Measurements from ENCODE around the gene MYOG. TPM values are rescaled to one million over a fixed set of nuclear protein-coding genes. Genes with fewer than 3 reads are reported as not detected.

Gene MYOG
- total RNA-seq, 5 donors from 2014 or later (not counting 1 experiment from before 2014, with no cell fraction given), result not detected

DNA sequence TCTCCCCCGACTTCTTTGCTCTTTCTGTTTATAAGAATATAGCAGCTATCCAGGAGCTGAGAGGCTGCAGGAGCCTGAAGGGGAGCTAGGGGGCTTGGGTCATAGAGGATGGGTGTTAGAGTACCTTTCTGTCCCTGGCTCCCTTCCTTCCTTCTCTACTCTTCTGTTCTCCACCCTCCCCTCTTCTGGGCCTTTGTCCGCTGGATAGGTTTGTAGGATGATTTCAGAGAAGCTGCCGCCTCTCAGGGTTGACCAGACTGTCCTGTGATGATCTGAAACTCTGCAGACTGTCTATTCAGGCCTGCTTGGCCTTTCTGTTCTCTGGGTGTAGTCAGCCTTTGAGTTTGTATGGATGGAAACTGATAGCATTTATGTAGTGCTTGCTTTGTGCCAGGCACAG lies 33.2 kb downstream of the MYOG start:
- H3K27me3 ChIP-seq (replicated peaks in 1 of 2; ENCODE audit: control insufficient read depth in 2 of 2, extremely low read depth in 1 of 2, insufficient read depth in 2 of 2, low read length in 1 of 2), result peaks cover 0 to 34% of the 10 kb centered on the region in 2 experiments
- H3K4me3 ChIP-seq (ENCODE audit: control insufficient read depth in 1 of 2, extremely low read depth in 1 of 2, low read length in 1 of 2), result no peak overlapping the region
- H3K36me3 Mint-ChIP-seq, result peaks cover 3% of the 10 kb centered on the region
- H3K27ac Mint-ChIP-seq, result no peak overlapping the region
- H3K4me1 ChIP-seq (ENCODE audit: control insufficient read depth in 1 of 2, extremely low read depth in 1 of 2, insufficient read depth in 2 of 2, low read length in 2 of 2), result no peaks in the 10 kb centered on the region
- ATAC-seq (replicated peaks in 1 of 4) (no peak), DNase-seq (no peak)
- H3K36me3 ChIP-seq (ENCODE audit: control insufficient read depth in 2 of 2, extremely low read depth in 1 of 2, insufficient read depth in 1 of 2, low read length in 1 of 2), result no peaks in the 10 kb centered on the region
- peaks cover 8 to 28% of the 10 kb centered on the region in 2 donors for H3K27me3 Mint-ChIP-seq
- no peaks in the 10 kb centered on the region for H3K9me3 ChIP-seq
- no peaks in the 10 kb centered on the region for H3K9me3 Mint-ChIP-seq
- H3K4me1 Mint-ChIP-seq, result no peaks in the 10 kb centered on the region
- ChIA-PET POLR2A (interaction anchor here in 1 of 2 donors (0.7 kb wide), 1 partner anchor 311 kb away, joined by 4 read pairs; no protein-coding TSS in a partner anchor), CTCF (no interaction called here)
- no peak overlapping the region for H3K27ac ChIP-seq (ENCODE audit: low read length)
- 83% methylated on average over 1 of the region's 3 CpGs for WGBS (ENCODE audit: insufficient coverage)
- H3K4me3 Mint-ChIP-seq, result no peak overlapping the region

DNA sequence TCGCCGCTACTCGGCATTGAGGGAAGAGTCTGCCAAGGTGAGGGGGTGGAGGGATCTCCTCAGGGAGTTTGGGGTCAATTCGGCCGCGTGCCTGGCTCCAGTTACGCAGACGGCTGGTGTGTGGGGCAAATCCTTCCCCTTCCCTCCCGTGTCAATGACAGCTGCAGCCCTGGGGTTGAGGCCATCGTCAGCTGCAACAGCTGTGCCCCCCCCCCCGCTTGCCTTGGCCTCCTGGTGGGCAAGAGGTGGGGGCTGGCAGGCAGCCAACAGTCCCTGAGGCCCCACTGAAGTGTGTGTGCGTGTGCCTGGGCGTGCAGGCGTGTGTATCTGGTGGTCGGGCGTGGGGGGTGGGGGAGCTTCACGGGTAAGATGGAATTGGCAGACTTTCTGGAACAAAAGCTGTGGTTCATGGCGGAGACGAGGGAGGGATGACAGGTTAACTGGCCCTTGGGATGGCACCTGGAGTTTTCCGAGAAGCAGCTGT lies 33.9 kb downstream of the MYOG start:
- DNase-seq, result no peak
- no peak overlapping the region for H3K4me3 ChIP-seq (ENCODE audit: control insufficient read depth in 1 of 2, extremely low read depth in 1 of 2, low read length in 1 of 2)
- ATAC-seq (replicated peaks in 1 of 4), result no peak
- no peaks in the 10 kb centered on the region for H3K36me3 ChIP-seq (ENCODE audit: control insufficient read depth in 2 of 2, extremely low read depth in 1 of 2, insufficient read depth in 1 of 2, low read length in 1 of 2)
- H3K27me3 ChIP-seq (replicated peaks in 1 of 2; ENCODE audit: control insufficient read depth in 2 of 2, extremely low read depth in 1 of 2, insufficient read depth in 2 of 2, low read length in 1 of 2), result peaks cover 0 to 32% of the 10 kb centered on the region in 2 experiments
- no peaks in the 10 kb centered on the region for H3K9me3 Mint-ChIP-seq
- H3K36me3 Mint-ChIP-seq, result peaks cover 3% of the 10 kb centered on the region
- WGBS (ENCODE audit: insufficient coverage), result 22% methylated on average over 9 of the region's 20 CpGs
- H3K27me3 Mint-ChIP-seq, result peaks cover 5 to 29% of the 10 kb centered on the region in 2 donors
- H3K4me1 ChIP-seq (ENCODE audit: control insufficient read depth in 1 of 2, extremely low read depth in 1 of 2, insufficient read depth in 2 of 2, low read length in 2 of 2), result no peaks in the 10 kb centered on the region
- POLR2A ChIA-PET, result no interaction called here
- no peak overlapping the region for H3K4me3 Mint-ChIP-seq
- CTCF ChIA-PET, result no interaction called here
- no peaks in the 10 kb centered on the region for H3K9me3 ChIP-seq
- no peak overlapping the region for H3K27ac Mint-ChIP-seq
- no peaks in the 10 kb centered on the region for H3K4me1 Mint-ChIP-seq
- no peak overlapping the region for H3K27ac ChIP-seq (ENCODE audit: low read length)

DNA sequence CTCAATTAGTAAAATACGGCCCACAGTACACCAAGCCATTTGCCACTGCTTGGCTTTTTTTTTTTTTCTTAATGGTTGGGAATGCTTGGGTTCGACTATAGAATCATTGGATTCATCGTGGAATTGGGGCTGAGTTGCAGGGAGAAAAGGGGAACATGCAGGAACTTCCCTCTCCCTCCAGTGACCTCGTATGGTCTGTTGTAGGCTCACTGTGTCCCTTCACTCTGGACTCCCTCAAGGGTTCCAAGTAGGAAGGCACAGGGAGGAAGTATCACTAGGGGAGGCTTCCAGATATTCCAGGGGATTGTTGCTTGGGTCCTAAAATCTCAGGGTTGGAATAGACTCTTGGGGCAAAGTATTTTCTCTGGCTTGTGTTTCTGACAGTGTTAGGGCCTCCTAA lies 35.0 kb downstream of the MYOG start:
- DNase-seq, result no peak
- Histone ChIP-seq H3K27me3 (replicated peaks in 1 of 2; ENCODE audit: control insufficient read depth in 2 of 2, extremely low read depth in 1 of 2, insufficient read depth in 2 of 2, low read length in 1 of 2) (peaks cover 0 to 25% of the 10 kb centered on the region in 2 experiments), H3K4me3 (ENCODE audit: control insufficient read depth in 1 of 2, extremely low read depth in 1 of 2, low read length in 1 of 2) (no peak overlapping the region), H3K27ac (ENCODE audit: low read length) (no peak overlapping the region), H3K4me1 (ENCODE audit: control insufficient read depth in 1 of 2, extremely low read depth in 1 of 2, insufficient read depth in 2 of 2, low read length in 2 of 2) (no peaks in the 10 kb centered on the region), H3K36me3 (ENCODE audit: control insufficient read depth in 2 of 2, extremely low read depth in 1 of 2, insufficient read depth in 1 of 2, low read length in 1 of 2) (no peaks in the 10 kb centered on the region), H3K9me3 (no peaks in the 10 kb centered on the region)
- ChIA-PET POLR2A (no interaction called here), CTCF (no interaction called here)
- no peak for ATAC-seq (replicated peaks in 1 of 4)
- peaks cover 5 to 25% of the 10 kb centered on the region in 2 donors for H3K27me3 Mint-ChIP-seq
- no CpG with 5 or more reads among the region's 4 CpGs for WGBS (ENCODE audit: insufficient coverage)
- no peaks in the 10 kb centered on the region for H3K4me1 Mint-ChIP-seq
- H3K9me3 Mint-ChIP-seq, result no peaks in the 10 kb centered on the region
- H3K27ac Mint-ChIP-seq, result no peak overlapping the region
- H3K4me3 Mint-ChIP-seq, result no peak overlapping the region
- peaks cover 3% of the 10 kb centered on the region for H3K36me3 Mint-ChIP-seq

DNA sequence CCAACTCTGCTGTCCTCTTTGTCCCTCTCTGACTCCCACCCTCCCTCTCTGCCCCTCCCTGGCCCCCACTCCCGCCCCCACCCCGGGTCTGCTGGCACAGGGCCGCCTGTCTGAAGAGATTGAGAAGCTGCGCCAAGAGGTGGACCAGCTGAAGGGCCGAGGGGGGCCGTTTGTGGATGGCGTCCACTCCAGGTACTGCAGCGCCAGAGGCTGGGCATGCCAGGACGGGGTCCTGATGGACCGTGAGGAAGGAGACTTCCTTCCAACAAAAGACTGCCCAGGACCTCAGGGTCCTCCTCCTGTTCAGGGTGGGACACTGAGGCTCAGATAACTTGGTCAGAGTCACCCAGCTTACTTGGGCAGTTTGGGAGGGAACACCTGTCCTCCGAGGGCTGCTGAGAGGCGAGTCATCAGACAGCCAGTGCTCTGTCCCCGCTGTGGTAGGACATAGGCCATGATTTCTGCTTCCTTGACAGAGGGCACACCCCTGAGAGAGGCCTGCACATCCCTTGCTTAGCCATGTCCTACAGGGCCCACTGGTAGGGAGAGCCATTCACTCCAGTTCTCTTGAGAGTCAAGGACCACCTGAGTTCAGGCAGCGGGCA lies 36.1 kb downstream of the MYOG start:
- Histone ChIP-seq H3K27me3 (replicated peaks in 1 of 2; ENCODE audit: control insufficient read depth in 2 of 2, extremely low read depth in 1 of 2, insufficient read depth in 2 of 2, low read length in 1 of 2) (peaks cover 0 to 27% of the 10 kb centered on the region in 2 experiments), H3K36me3 (ENCODE audit: control insufficient read depth in 2 of 2, extremely low read depth in 1 of 2, insufficient read depth in 1 of 2, low read length in 1 of 2) (no peaks in the 10 kb centered on the region), H3K27ac (ENCODE audit: low read length) (no peak overlapping the region), H3K9me3 (no peaks in the 10 kb centered on the region), H3K4me3 (ENCODE audit: control insufficient read depth in 1 of 2, extremely low read depth in 1 of 2, low read length in 1 of 2) (no peak overlapping the region), H3K4me1 (ENCODE audit: control insufficient read depth in 1 of 2, extremely low read depth in 1 of 2, insufficient read depth in 2 of 2, low read length in 2 of 2) (no peaks in the 10 kb centered on the region)
- peaks cover 3% of the 10 kb centered on the region for H3K36me3 Mint-ChIP-seq
- CTCF ChIA-PET, result interaction anchor here in 1 of 2 donors (0.6 kb wide), 1 partner anchor 16 kb away, joined by 4 read pairs; no protein-coding TSS in a partner anchor
- no peaks in the 10 kb centered on the region for H3K4me1 Mint-ChIP-seq
- POLR2A ChIA-PET, result no interaction called here
- H3K27ac Mint-ChIP-seq, result no peak overlapping the region
- no peaks in the 10 kb centered on the region for H3K9me3 Mint-ChIP-seq
- DNase-seq (no peak), ATAC-seq (replicated peaks in 1 of 4) (no peak)
- no peak overlapping the region for H3K4me3 Mint-ChIP-seq
- peaks cover 5 to 25% of the 10 kb centered on the region in 2 donors for H3K27me3 Mint-ChIP-seq
- WGBS (ENCODE audit: insufficient coverage), result 76% methylated on average over 10 of the region's 14 CpGs

DNA sequence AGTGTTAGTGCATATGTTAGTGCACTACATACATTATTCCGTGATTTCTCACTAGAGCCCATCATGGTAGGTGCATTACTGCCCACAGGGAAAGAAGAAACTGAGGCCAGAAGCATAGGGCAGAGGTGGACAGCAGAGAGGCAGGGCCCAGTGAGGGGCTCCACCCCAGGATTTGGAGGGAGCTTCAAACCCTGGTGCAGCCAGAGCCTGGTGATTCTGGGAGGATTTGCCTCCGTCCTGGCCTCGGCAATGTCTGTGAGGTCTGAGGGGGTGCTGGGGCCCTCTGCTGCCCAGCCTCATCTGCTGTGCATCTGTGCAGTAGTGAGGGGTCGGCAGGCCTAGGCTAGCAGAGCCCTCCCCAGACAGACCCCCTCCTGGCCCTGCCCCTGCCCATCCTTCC lies 36.7 kb downstream of the MYOG start:
- no peak overlapping the region for H3K4me3 Mint-ChIP-seq
- ATAC-seq (replicated peaks in 1 of 4) (no peak), DNase-seq (no peak)
- no peaks in the 10 kb centered on the region for H3K9me3 Mint-ChIP-seq
- CTCF ChIA-PET, result interaction anchor here in 1 of 2 donors (0.6 kb wide), 1 partner anchor 16 kb away, joined by 4 read pairs; no protein-coding TSS in a partner anchor
- Histone ChIP-seq H3K4me3 (ENCODE audit: control insufficient read depth in 1 of 2, extremely low read depth in 1 of 2, low read length in 1 of 2) (no peak overlapping the region), H3K9me3 (no peaks in the 10 kb centered on the region), H3K27me3 (replicated peaks in 1 of 2; ENCODE audit: control insufficient read depth in 2 of 2, extremely low read depth in 1 of 2, insufficient read depth in 2 of 2, low read length in 1 of 2) (peaks cover 0 to 31% of the 10 kb centered on the region in 2 experiments), H3K4me1 (ENCODE audit: control insufficient read depth in 1 of 2, extremely low read depth in 1 of 2, insufficient read depth in 2 of 2, low read length in 2 of 2) (no peaks in the 10 kb centered on the region), H3K27ac (ENCODE audit: low read length) (no peak overlapping the region), H3K36me3 (ENCODE audit: control insufficient read depth in 2 of 2, extremely low read depth in 1 of 2, insufficient read depth in 1 of 2, low read length in 1 of 2) (no peaks in the 10 kb centered on the region)
- peaks cover 5 to 25% of the 10 kb centered on the region in 2 donors for H3K27me3 Mint-ChIP-seq
- H3K4me1 Mint-ChIP-seq, result no peaks in the 10 kb centered on the region
- WGBS (ENCODE audit: insufficient coverage), result 100% methylated on average over 1 of the region's 4 CpGs
- POLR2A ChIA-PET, result no interaction called here
- H3K27ac Mint-ChIP-seq, result no peak overlapping the region
- H3K36me3 Mint-ChIP-seq, result peaks cover 3% of the 10 kb centered on the region

DNA sequence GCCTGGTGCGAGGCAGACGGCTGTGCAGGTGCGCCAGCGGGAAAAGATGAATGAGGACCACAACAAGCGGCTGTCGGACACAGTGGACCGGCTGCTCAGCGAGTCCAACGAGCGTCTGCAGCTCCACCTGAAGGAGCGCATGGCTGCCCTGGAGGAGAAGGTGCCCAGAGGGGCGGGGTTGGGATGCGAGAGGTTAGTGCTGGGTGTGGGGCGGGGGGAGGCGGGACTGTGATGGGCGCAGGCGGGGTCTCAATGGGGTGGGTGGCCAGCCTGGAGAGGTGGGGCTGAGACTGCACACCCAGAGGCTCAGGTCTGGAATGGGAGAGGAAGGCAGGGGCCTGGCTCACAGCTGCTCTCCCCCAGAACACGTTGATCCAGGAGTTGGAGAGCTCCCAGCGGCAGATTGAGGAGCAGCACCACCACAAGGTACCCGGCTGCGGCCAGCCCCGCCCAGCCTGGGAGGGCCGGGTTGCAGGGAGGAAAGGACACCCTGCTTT lies 37.2 kb downstream of the MYOG start:
- Histone ChIP-seq H3K36me3 (ENCODE audit: control insufficient read depth in 2 of 2, extremely low read depth in 1 of 2, insufficient read depth in 1 of 2, low read length in 1 of 2) (no peaks in the 10 kb centered on the region), H3K27me3 (replicated peaks in 1 of 2; ENCODE audit: control insufficient read depth in 2 of 2, extremely low read depth in 1 of 2, insufficient read depth in 2 of 2, low read length in 1 of 2) (peaks cover 0 to 32% of the 10 kb centered on the region in 2 experiments), H3K9me3 (no peaks in the 10 kb centered on the region), H3K27ac (ENCODE audit: low read length) (no peak overlapping the region), H3K4me3 (ENCODE audit: control insufficient read depth in 1 of 2, extremely low read depth in 1 of 2, low read length in 1 of 2) (no peak overlapping the region), H3K4me1 (ENCODE audit: control insufficient read depth in 1 of 2, extremely low read depth in 1 of 2, insufficient read depth in 2 of 2, low read length in 2 of 2) (no peaks in the 10 kb centered on the region)
- ChIA-PET POLR2A (no interaction called here), CTCF (no interaction called here)
- ATAC-seq (replicated peaks in 1 of 4) (no peak), DNase-seq (no peak)
- Mint-ChIP-seq H3K9me3 (no peaks in the 10 kb centered on the region), H3K27ac (no peak overlapping the region), H3K36me3 (peaks cover 3% of the 10 kb centered on the region), H3K4me3 (no peak overlapping the region), H3K27me3 (peaks cover 5 to 25% of the 10 kb centered on the region in 2 donors), H3K4me1 (no peaks in the 10 kb centered on the region)
- WGBS (ENCODE audit: insufficient coverage), result 86% methylated on average over 15 of the region's 23 CpGs

Measured in T-cell (primary cell).